CD4-positive, alpha-beta T cell treated with Interleukin-6 at 100 ng/mL for 8 hours (primary cell): Measurements from ENCODE around the gene TMEFF1.
"Not testable (repeated sequence)": the region's sequence is repeated elsewhere in the genome, so short reads cannot be mapped to it uniquely, and the experiment has no call there.

Experiments
- DNase-seq: peaks from one replicate; pipeline ENCODE4 v3.0.0-alpha.2; 2020; ENCODE audit warnings: mixed read lengths, low spot score

TMEFF1 gene

GRCh38 chr9:100492952-100493351, 20.0 kb downstream of the TMEFF1 start:
- DNase-seq, result no peak

- no peak for DNase-seq
Observed at GRCh38 chr9:100498592-100498991, 25.6 kb downstream of the TMEFF1 start.

- no peak for DNase-seq
Observed at GRCh38 chr9:100499460-100499859, 26.5 kb downstream of the TMEFF1 start.

GRCh38 chr9:100499866-100500265, 26.9 kb downstream of the TMEFF1 start:
- DNase-seq, result no peak

- DNase-seq, result peak; percentile 28
Observed at GRCh38 chr9:100505564-100506159, 32.7 kb downstream of the TMEFF1 start.

GRCh38 chr9:100507350-100507749, 34.4 kb downstream of the TMEFF1 start:
- not testable (repeated sequence) for DNase-seq

- DNase-seq, result no peak
Observed at GRCh38 chr9:100511205-100511604, 38.3 kb downstream of the TMEFF1 start.

- no peak for DNase-seq
Observed at GRCh38 chr9:100515578-100516494, 42.9 kb downstream of the TMEFF1 start.

- DNase-seq, result no peak
Observed at GRCh38 chr9:100521282-100521681, 48.3 kb downstream of the TMEFF1 start.

GRCh38 chr9:100525563-100525962, 52.6 kb downstream of the TMEFF1 start:
- DNase-seq, result no peak

- not testable (repeated sequence) for DNase-seq
Observed at GRCh38 chr9:100527180-100527794, 54.3 kb downstream of the TMEFF1 start.

GRCh38 chr9:100534401-100534800, 61.5 kb downstream of the TMEFF1 start:
- DNase-seq, result no peak

GRCh38 chr9:100540327-100540726, 67.4 kb downstream of the TMEFF1 start:
- no peak for DNase-seq

GRCh38 chr9:100549048-100549447, 76.1 kb downstream of the TMEFF1 start:
- no peak for DNase-seq

- DNase-seq, result no peak
Observed at GRCh38 chr9:100554935-100555401, 82.0 kb downstream of the TMEFF1 start.

- DNase-seq, result no peak
Observed at GRCh38 chr9:100555471-100555870, 82.5 kb downstream of the TMEFF1 start.

GRCh38 chr9:100557053-100557452, 84.1 kb downstream of the TMEFF1 start:
- DNase-seq, result no peak

GRCh38 chr9:100561256-100561655, 88.3 kb downstream of the TMEFF1 start:
- DNase-seq, result no peak

GRCh38 chr9:100567856-100568255, 94.9 kb downstream of the TMEFF1 start:
- no peak for DNase-seq

GRCh38 chr9:100573655-100574260, 100.8 kb downstream of the TMEFF1 start:
- no peak for DNase-seq

GRCh38 chr9:100575006-100575405, 102.1 kb downstream of the TMEFF1 start:
- DNase-seq, result no peak

- no peak for DNase-seq
Observed at GRCh38 chr9:100575765-100576386, 102.9 kb downstream of the TMEFF1 start.
